Epithelial cell of esophagus (primary cell): ENCODE data around the gene DYRK1A.
"Not testable (repeated sequence)": the region's sequence is repeated elsewhere in the genome, so short reads cannot be mapped to it uniquely, and the experiment has no call there.

Experiments used
- DNase-seq: peaks from one replicate; pipeline ENCODE4 v3.0.0; 2010; ENCODE audit warnings: low read depth
- H3K4me3 ChIP-seq: 2 replicates; pipeline ENCODE4 v1.5.1; 2011; ENCODE audit warnings: mild to moderate bottlenecking, low read length, control low read depth
- CTCF ChIP-seq: IDR thresholded peaks from 2 replicates; pipeline ENCODE4 v1.5.1; 2011; ENCODE audit warnings: low read depth, mild to moderate bottlenecking, low read length, control low read depth, inconsistent platforms; ENCODE audit not compliant: insufficient read depth; ENCODE audit errors: missing control alignments

DYRK1A gene

DNA sequence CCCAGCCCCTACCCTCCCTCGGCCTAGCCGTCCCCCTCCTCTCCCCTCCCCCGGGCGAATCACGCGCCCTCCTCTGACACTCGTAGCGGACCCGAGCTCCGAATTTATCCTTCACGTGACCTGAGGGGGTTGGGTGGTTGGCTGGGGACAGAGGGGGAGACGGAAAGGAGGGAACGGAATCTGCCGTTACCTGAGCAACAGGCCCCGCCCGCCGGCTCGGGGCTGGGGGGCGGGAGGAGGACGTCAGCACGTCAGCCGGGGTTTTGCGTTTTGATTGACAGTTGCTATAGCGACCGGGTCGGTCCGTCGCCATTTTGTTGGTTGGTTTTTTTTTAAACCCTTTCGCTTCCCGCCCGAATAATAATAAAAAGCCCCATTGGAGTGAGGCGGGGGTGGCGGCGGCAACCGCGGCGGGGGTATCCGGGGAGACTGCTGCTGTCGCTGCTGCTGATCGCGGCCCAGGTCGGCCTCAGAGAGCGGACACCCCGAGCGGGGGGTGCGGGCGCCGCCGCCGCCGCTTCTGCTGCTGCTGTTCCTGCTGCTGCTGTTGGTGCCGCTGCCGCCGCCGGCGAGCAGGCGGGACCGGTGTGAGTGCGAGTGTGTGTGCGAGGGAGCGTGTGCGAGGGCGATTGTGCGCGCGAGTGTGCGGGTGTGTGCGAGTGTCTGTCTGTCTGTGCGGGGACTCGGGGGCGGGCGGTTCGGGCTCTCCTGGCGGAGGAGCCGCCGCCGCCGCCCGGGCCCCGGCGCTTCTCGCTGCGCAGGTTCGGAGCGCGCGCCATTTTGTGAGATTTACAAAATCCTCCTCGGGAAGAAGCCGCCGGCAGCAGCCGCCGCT, at the start of gene DYRK1A:
DYRK1A (plus strand) TSS at position 292 of the 835 bp plus-strand sequence. CDS start 53,602 bp downstream, outside the sequence.
- H3K4me3 ChIP-seq = peak within 1 kb of the TSS; percentile 87
- TF ChIP-seq CTCF = no peak
- DNase-seq = peak; percentile 99

DNA sequence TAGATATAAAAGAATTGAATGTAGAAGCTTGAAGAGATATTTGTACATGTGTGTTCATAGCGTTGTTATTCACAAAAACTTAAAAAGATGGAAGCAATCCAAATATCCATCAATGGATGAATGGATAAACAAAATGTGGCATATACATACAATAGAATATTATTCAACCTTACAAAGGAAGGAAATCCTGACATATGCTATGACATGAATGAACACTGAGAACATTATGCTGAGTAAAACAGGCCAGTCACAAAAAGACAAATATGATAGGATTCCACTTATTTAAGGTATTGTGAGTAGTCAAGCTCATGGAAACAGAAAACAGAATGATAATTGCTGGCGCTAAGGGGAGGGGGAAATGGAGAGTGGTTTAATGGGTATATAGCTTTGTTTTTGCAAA, 47.0 kb upstream of the DYRK1A start:
- TF ChIP-seq CTCF = no peak
- no peak overlapping the region for H3K4me3 ChIP-seq
- DNase-seq = no peak

DNA sequence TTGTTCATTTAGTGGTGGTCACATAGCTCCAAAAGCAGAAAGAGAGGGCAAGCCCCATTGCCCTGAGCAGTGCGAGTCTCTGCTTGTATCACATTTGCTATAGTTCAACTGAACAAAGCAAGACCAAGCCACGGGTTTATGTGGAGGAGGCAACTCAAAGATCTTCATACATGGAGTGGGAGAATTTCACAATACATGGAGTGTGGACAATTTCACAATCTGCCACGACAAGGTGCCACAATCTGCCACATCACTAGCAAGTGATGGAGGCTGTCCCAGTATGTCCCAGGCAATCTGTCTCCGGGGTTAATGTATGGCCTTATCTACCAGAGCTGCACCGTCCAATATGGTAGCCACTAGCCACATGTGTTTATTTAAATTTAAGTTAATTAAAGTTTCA, 44.5 kb upstream of the DYRK1A start:
- TF ChIP-seq CTCF = no peak
- no peak for DNase-seq
- H3K4me3 ChIP-seq = no peak overlapping the region

DNA sequence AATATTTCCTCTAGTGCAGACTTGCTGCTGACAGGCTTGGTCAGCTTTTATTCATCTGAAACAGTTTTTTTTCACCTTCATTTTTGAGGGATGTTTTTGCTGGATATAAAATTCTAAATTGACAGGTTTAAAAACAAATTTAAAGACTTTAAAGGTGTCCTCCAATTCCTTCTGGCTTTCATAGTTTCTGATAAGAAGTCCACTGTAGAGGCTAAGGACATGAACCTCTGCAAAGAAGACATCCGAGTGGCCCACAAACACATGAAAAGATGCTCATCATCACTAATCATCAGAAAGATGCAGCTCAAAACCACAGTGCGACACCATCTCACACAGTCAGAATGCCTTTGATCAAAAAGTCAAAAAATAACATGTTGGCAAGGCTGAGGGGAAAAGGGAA, 42.0 kb upstream of the DYRK1A start:
- no peak for TF ChIP-seq CTCF
- no peak overlapping the region for H3K4me3 ChIP-seq
- no peak for DNase-seq

GRCh38 chr21:37328147-37328546, 38.4 kb upstream of the DYRK1A start:
- not testable (repeated sequence) for H3K4me3 ChIP-seq, DNase-seq

DNA sequence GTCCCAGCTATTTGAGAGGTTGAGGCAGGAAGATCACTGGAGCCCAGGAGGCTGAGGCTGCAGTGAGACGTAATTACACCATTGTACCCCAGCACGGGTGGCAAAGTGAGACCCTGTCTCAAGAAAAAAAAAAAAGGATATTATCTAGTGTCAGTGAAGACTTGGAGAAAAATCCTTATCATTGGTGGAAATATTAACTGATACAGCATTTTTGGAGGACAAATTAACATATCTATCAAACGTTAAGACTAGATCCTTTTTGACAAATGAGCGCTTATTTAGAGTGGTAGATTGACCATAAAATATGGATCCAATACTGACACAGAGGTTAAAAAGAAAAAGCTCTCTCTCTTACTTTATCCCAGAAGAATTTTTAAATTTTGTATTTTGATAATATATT, 35.2 kb upstream of the DYRK1A start:
- TF ChIP-seq CTCF = no peak
- H3K4me3 ChIP-seq = no peak overlapping the region
- no peak for DNase-seq

- TF ChIP-seq CTCF = no peak
- H3K4me3 ChIP-seq = no peak overlapping the region
- no peak for DNase-seq
These were observed 31.5 kb upstream of the DYRK1A start for GRCh38 chr21:37335053-37335452.
